LNCaP clone FGC (cell line): ENCODE measurements around the gene FRMD4A.

ENCODE experiments used
- DNase-seq: peaks from one replicate; pipeline ENCODE4 v3.0.0-alpha.2; 2011; ENCODE audit warnings: low read depth
- H3K4me3 ChIP-seq: 2 replicates; pipeline ENCODE4 v1.5.1; 2011; ENCODE audit warnings: mild to moderate bottlenecking, low read depth, low read length, control low read depth
- CTCF ChIP-seq: IDR thresholded peaks from 2 replicates; pipeline ENCODE4 v1.5.1; 2012; ENCODE audit warnings: mild to moderate bottlenecking; ENCODE audit not compliant: control insufficient read depth, insufficient read depth; ENCODE audit errors: extremely low read depth

FRMD4A gene

GRCh38 chr10:13703997-13704536, 626.7 kb downstream of the FRMD4A start:
- no peak overlapping the region for H3K4me3 ChIP-seq
- TF ChIP-seq CTCF, result no peak
- DNase-seq, result no peak

- TF ChIP-seq CTCF, result no peak
- H3K4me3 ChIP-seq, result no peak overlapping the region
- DNase-seq, result no peak
These were observed 627.5 kb downstream of the FRMD4A start for GRCh38 chr10:13703101-13703818.

- no peak for DNase-seq
- TF ChIP-seq CTCF, result no peak
- H3K4me3 ChIP-seq, result no peak overlapping the region
These were observed 629.4 kb downstream of the FRMD4A start for GRCh38 chr10:13701157-13701919.

- no peak for TF ChIP-seq CTCF
- no peak for DNase-seq
- no peak overlapping the region for H3K4me3 ChIP-seq
These were observed 630.1 kb downstream of the FRMD4A start for GRCh38 chr10:13700473-13701144.

- TF ChIP-seq CTCF, result no peak
- no peak for DNase-seq
These were observed 631.5 kb downstream of the FRMD4A start for GRCh38 chr10:13699216-13699615.

GRCh38 chr10:13698217-13698616, 632.5 kb downstream of the FRMD4A start:
- TF ChIP-seq CTCF, result no peak
- H3K4me3 ChIP-seq, result no peak overlapping the region
- no peak for DNase-seq

More at GRCh38 chr10:13699216-13699615, 631.5 kb downstream of the FRMD4A start:
- H3K4me3 ChIP-seq, result no peak overlapping the region
